Epithelial cell of proximal tubule (primary cell): ENCODE data around the gene PI4K2A. TPM values are rescaled to one million over a fixed set of nuclear protein-coding genes. Genes with fewer than 3 reads are reported as not detected.
A peak's percentile ranks its signal among the peaks of the same experiment; 100 is the strongest.

ENCODE experiments used
- DNase-seq: peaks from one replicate; pipeline ENCODE4 v3.0.0-alpha.2; 2011; ENCODE audit warnings: low read depth
- H3K4me3 ChIP-seq: 2 replicates; pipeline ENCODE4 v1.5.1; 2011; ENCODE audit warnings: low read depth, mild to moderate bottlenecking, low read length
- CTCF ChIP-seq: conservative IDR thresholded peaks from 2 replicates; pipeline ENCODE4 v1.5.1; 2012; ENCODE audit warnings: low read depth, mild to moderate bottlenecking, low read length
- total RNA-seq: library from RNA; depleted of rRNA; stranded (reverse); fragments of >200 nt; gene quantifications from 2 replicates; pipeline ENCODE4 v1.2.3, GENCODE V29; 2015

The PI4K2A gene
- total RNA-seq, 1 donor from 2014 or later: 14.0 TPM

- peak overlapping the region; percentile 68 for H3K4me3 ChIP-seq
- TF ChIP-seq CTCF: no peak
- DNase-seq: no peak
Observed at GRCh38 chr10:97715259-97715874, 74.9 kb downstream of the PI4K2A start.

GRCh38 chr10:97717627-97718026 lies 77.2 kb downstream of the PI4K2A start:
- DNase-seq: no peak
- no peak for TF ChIP-seq CTCF
- no peak overlapping the region for H3K4me3 ChIP-seq

- no peak for DNase-seq
- H3K4me3 ChIP-seq: no peak overlapping the region
- no peak for TF ChIP-seq CTCF
Observed at GRCh38 chr10:97718178-97718577, 77.7 kb downstream of the PI4K2A start.

- no peak for DNase-seq
- no peak overlapping the region for H3K4me3 ChIP-seq
- TF ChIP-seq CTCF: no peak
Observed at GRCh38 chr10:97718659-97719142, 78.2 kb downstream of the PI4K2A start.

- no peak for TF ChIP-seq CTCF
- no peak for DNase-seq
- H3K4me3 ChIP-seq: no peak overlapping the region
Observed at GRCh38 chr10:97719602-97720001, 79.1 kb downstream of the PI4K2A start.

- H3K4me3 ChIP-seq: no peak overlapping the region
- no peak for TF ChIP-seq CTCF
- no peak for DNase-seq
Observed at GRCh38 chr10:97721871-97722780, 81.7 kb downstream of the PI4K2A start.

GRCh38 chr10:97723001-97723400 lies 82.5 kb downstream of the PI4K2A start:
- TF ChIP-seq CTCF: no peak
- H3K4me3 ChIP-seq: no peak overlapping the region
- DNase-seq: no peak
